ENCODE measurements around the gene CLMP. TPM values are rescaled to one million over a fixed set of nuclear protein-coding genes. Genes with fewer than 3 reads are reported as not detected.

Gene CLMP
- total and polyA plus RNA-seq, 9 of the 15 experiments (the other 6 are each of a cell fraction or from before 2014, with no cell fraction given), result 0.02 to 0.15 (median 0.03) TPM; not detected in 6

DNA sequence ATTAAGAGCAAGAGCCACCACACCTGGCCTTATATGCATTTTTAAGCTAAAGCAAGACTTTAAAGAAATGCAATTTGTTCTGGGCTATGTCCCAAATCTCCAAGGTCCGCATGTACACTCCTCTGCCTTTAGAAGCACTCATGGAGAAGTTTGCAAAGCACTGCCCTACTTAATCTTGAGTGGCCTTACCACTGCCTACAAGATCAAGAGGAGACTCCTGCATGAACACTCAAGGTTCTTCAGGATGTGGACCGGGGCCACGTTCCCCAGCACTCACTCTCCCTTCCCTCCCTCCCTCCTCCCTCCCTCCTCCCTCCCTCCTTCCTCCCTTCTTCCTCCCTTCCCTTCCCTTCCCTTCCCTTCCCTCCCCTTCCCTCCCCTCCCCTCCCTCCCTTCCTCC lies 69.9 kb downstream of the CLMP start:
- WGBS (ENCODE audit: insufficient coverage, low coverage, missing lambda C conversion rate), result 8% methylated on average over 1 of the region's 3 CpGs
- peaks cover 10 to 18% of the 10 kb centered on the region in 2 experiments; a peak in 4 of 5 replicates for H3K27me3 ChIP-seq (ENCODE audit: control insufficient read depth in 2 of 2, insufficient read depth in 2 of 2, low read length in 2 of 2)
- no peaks in the 10 kb centered on the region for H3K36me3 ChIP-seq (ENCODE audit: control insufficient read depth, insufficient read depth, low read length)
- H3K9me1 ChIP-seq (ENCODE audit: control insufficient read depth, insufficient read depth, low read length), result no peaks in the 10 kb centered on the region
- no peaks in the 10 kb centered on the region for H3K79me2 ChIP-seq (ENCODE audit: control insufficient read depth, insufficient read depth, low read length)
- CTCF ChIA-PET (ENCODE audit: low intra/inter-chr PET ratio), result no interaction called here
- DNase-seq (ENCODE audit: extremely low read depth in 1 of 4, low spot score in 3 of 4), result no peak
- intact Hi-C loops (cut with micrococcal nuclease) (no loop called here), in situ Hi-C loops (cut with MboI) (no loop called here)
- H4K20me1 ChIP-seq (replicated peaks; ENCODE audit: control insufficient read depth, insufficient read depth, low read length), result 0 out of 2 replicates have a peak, but pooled peaks cover 2% of the 10 kb centered on the region
- H3K9me3 ChIP-seq (replicated peaks; ENCODE audit: control insufficient read depth, insufficient read depth, low read depth, low read length), result no peaks in the 10 kb centered on the region
- no TSS peak for BruUV-seq (replicated peaks)
- no peaks in the 10 kb centered on the region for H3K4me1 ChIP-seq (replicated peaks in 1 of 2; ENCODE audit: control insufficient read depth in 2 of 2, insufficient read depth in 2 of 2, low read length in 2 of 2)
- FAIRE-seq, result no peak
- no peak overlapping the region for H3K4me3 ChIP-seq
- TF ChIP-seq ELF1 (tag; IDR thresholded peaks at IDR 0.05) (no peak), PTRF (tag; IDR thresholded peaks at IDR 0.05) (no peak), FOXA3 (CRISPR knock-in tag; conservative IDR thresholded peaks at IDR 0.05 in 1 of 2, IDR thresholded peaks at IDR 0.05 in 1 of 2) (no peak), ZFPM2 (CRISPR knock-in tag; IDR thresholded peaks at IDR 0.05) (no peak), HIVEP1 (CRISPR knock-in tag; IDR thresholded peaks at IDR 0.05) (no peak), RBM39 (optimal IDR thresholded peaks at IDR 0.05; ENCODE audit: low read depth, low read length) (no peak)
- TF ChIP-seq, protein P1, sequence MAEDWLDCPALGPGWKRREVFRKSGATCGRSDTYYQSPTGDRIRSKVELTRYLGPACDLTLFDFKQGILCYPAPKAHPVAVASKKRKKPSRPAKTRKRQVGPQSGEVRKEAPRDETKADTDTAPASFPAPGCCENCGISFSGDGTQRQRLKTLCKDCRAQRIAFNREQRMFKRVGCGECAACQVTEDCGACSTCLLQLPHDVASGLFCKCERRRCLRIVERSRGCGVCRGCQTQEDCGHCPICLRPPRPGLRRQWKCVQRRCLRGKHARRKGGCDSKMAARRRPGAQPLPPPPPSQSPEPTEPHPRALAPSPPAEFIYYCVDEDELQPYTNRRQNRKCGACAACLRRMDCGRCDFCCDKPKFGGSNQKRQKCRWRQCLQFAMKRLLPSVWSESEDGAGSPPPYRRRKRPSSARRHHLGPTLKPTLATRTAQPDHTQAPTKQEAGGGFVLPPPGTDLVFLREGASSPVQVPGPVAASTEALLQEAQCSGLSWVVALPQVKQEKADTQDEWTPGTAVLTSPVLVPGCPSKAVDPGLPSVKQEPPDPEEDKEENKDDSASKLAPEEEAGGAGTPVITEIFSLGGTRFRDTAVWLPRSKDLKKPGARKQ (CRISPR knock-in tag; IDR thresholded peaks at IDR 0.05), result no peak
- TF ChIP-seq, protein P2, sequence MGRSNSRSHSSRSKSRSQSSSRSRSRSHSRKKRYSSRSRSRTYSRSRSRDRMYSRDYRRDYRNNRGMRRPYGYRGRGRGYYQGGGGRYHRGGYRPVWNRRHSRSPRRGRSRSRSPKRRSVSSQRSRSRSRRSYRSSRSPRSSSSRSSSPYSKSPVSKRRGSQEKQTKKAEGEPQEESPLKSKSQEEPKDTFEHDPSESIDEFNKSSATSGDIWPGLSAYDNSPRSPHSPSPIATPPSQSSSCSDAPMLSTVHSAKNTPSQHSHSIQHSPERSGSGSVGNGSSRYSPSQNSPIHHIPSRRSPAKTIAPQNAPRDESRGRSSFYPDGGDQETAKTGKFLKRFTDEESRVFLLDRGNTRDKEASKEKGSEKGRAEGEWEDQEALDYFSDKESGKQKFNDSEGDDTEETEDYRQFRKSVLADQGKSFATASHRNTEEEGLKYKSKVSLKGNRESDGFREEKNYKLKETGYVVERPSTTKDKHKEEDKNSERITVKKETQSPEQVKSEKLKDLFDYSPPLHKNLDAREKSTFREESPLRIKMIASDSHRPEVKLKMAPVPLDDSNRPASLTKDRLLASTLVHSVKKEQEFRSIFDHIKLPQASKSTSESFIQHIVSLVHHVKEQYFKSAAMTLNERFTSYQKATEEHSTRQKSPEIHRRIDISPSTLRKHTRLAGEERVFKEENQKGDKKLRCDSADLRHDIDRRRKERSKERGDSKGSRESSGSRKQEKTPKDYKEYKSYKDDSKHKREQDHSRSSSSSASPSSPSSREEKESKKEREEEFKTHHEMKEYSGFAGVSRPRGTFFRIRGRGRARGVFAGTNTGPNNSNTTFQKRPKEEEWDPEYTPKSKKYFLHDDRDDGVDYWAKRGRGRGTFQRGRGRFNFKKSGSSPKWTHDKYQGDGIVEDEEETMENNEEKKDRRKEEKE (IDR thresholded peaks at IDR 0.05; ENCODE audit: borderline replicate concordance in 1 of 2, control insufficient read depth in 1 of 2, low read depth in 2 of 2, low read length in 1 of 2), result no peak
- TF ChIP-seq, protein P3, sequence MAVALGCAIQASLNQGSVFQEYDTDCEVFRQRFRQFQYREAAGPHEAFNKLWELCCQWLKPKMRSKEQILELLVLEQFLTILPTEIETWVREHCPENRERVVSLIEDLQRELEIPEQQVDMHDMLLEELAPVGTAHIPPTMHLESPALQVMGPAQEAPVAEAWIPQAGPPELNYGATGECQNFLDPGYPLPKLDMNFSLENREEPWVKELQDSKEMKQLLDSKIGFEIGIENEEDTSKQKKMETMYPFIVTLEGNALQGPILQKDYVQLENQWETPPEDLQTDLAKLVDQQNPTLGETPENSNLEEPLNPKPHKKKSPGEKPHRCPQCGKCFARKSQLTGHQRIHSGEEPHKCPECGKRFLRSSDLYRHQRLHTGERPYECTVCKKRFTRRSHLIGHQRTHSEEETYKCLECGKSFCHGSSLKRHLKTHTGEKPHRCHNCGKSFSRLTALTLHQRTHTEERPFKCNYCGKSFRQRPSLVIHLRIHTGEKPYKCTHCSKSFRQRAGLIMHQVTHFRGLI (CRISPR knock-in tag; IDR thresholded peaks at IDR 0.05), result no peak
- no peak overlapping the region for H2AFZ ChIP-seq (ENCODE audit: low read depth, low read length)
- no peak overlapping the region for H3K27ac ChIP-seq (ENCODE audit: extremely low read depth, low read depth, low read length)
- ATAC-seq, result no peak
- POLR2A ChIA-PET, result no interaction called here
- H3K9ac ChIP-seq (ENCODE audit: insufficient read depth in 1 of 2, low read depth in 2 of 2, low read length in 2 of 2), result no peak overlapping the region
- no peak overlapping the region for H3K4me2 ChIP-seq (ENCODE audit: insufficient read depth, low read length)

All from K562 (cell line).